ENCODE data around the gene CAMK1D. TPM values are rescaled to one million over a fixed set of nuclear protein-coding genes. Genes with fewer than 3 reads are reported as not detected.
"Not testable (repeated sequence)": the region's sequence is repeated elsewhere in the genome, so short reads cannot be mapped to it uniquely, and the experiment has no call there.

CAMK1D gene
- total RNA-seq, 4 donors from 2014 or later = 0.55 to 2.2 (median 1.5) TPM

- TF ChIP-seq CTCF (IDR thresholded peaks at IDR 0.05 in 4 of 5, conservative IDR thresholded peaks at IDR 0.05 in 1 of 5) (no peak), POLR2A (IDR thresholded peaks at IDR 0.05) (no peak)
- H3K27ac ChIP-seq = no peak overlapping the region
- DNase-seq = no peak
- no peaks in the 10 kb centered on the region for H3K4me1 ChIP-seq
- ATAC-seq = no peak
- no peaks in the 10 kb centered on the region for H3K36me3 ChIP-seq
- H3K9me3 ChIP-seq = no peaks in the 10 kb centered on the region
- H3K4me3 ChIP-seq = no peak overlapping the region
- no peaks in the 10 kb centered on the region for H3K27me3 ChIP-seq
- in situ Hi-C loops (cut with MboI; ENCODE audit: low sequenced_read_pairs in 4 of 4) (no loop called here), intact Hi-C loops (cut with DNase I; ENCODE audit: low total_unique reads) (no loop called here)
Measured at GRCh38 chr10:12434277-12434676, 84.9 kb downstream of the CAMK1D start.

- ATAC-seq; H3K27me3 ChIP-seq; DNase-seq; in situ Hi-C loops (cut with MboI; ENCODE audit: low sequenced_read_pairs in 4 of 4); H3K9me3 ChIP-seq; H3K4me3 ChIP-seq; intact Hi-C loops (cut with DNase I; ENCODE audit: low total_unique reads); H3K27ac ChIP-seq; H3K36me3 ChIP-seq; H3K4me1 ChIP-seq: not testable (repeated sequence)
Measured at GRCh38 chr10:12434677-12435076, 85.3 kb downstream of the CAMK1D start.

DNA sequence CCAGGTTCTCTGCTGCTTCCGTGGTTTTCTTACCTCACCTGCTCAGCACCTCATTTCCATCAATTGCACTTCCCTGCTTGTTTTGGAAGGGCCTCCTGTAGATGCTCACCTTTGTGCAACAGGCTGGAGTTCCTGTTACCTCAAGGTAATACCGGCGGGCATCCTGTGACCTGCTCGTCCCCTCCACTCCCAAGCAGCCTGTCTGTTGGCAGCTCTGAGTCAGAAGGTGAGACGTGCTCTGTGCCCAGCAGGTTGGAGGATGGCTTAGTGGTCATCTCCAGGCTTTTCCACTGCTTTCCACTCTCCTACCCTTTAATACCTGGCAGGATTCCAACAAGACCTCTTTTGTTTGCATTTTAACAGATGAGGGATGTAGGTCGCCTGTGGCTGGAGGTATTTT is 86.0 kb downstream of the CAMK1D start:
- TF ChIP-seq CTCF (IDR thresholded peaks at IDR 0.05 in 4 of 5, conservative IDR thresholded peaks at IDR 0.05 in 1 of 5) (no peak), POLR2A (IDR thresholded peaks at IDR 0.05) (no peak)
- in situ Hi-C loops (cut with MboI; ENCODE audit: low sequenced_read_pairs in 4 of 4) (no loop called here), intact Hi-C loops (cut with DNase I; ENCODE audit: low total_unique reads) (no loop called here)
- Histone ChIP-seq H3K27ac (no peak overlapping the region), H3K4me1 (no peaks in the 10 kb centered on the region), H3K9me3 (no peaks in the 10 kb centered on the region), H3K36me3 (no peaks in the 10 kb centered on the region), H3K27me3 (no peaks in the 10 kb centered on the region), H3K4me3 (no peak overlapping the region)
- ATAC-seq (no peak), DNase-seq (no peak)

DNA sequence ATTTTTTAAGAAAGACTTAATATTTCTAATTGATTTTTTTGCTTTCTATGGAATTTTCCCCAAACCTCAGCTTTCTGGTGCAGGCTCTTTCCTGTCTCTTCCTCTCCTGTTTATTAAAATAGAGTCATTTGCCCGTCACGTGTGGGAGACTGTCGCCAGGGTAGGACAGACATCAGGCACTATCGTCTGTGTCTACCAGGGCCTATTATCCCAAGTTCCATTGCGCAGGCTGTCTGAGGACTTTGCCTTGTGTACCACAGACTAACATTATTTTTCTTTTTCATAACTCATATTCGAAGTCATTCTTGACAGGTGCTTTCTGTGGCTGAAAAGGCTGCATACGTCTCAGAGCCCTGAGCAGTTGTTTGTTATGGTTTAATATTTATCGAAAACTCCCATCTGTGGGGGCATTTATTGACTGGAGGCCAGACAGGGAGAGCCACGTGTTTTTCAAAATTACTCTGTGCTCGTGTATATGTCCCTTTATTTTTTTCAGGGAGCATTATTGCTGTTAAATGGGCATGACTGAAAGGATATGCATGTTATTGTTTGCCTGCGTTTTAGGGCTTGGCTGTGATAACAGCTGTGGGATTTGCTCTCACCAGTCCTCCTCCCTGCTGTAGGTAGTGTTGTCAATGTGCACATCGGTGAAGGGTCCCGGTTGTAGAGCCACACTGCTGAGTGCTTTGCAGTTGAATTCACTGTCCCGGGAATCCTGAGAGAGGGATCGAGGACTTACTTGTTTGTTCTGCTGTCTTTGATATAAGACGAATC is 89.8 kb downstream of the CAMK1D start:
- Histone ChIP-seq H3K4me1 (no peaks in the 10 kb centered on the region), H3K27ac (no peak overlapping the region), H3K27me3 (no peaks in the 10 kb centered on the region), H3K4me3 (no peak overlapping the region), H3K36me3 (no peaks in the 10 kb centered on the region), H3K9me3 (no peaks in the 10 kb centered on the region)
- ATAC-seq (no peak), DNase-seq (no peak)
- intact Hi-C loops (cut with DNase I; ENCODE audit: low total_unique reads) = no loop called here
- TF ChIP-seq CTCF (IDR thresholded peaks at IDR 0.05 in 4 of 5, conservative IDR thresholded peaks at IDR 0.05 in 1 of 5) (no peak), POLR2A (IDR thresholded peaks at IDR 0.05) (no peak)
- in situ Hi-C loops (cut with MboI; ENCODE audit: low sequenced_read_pairs in 4 of 4) = no loop called here

GRCh38 chr10:12439767-12440166 is 90.4 kb downstream of the CAMK1D start:
- H3K9me3 ChIP-seq; H3K27me3 ChIP-seq; H3K4me3 ChIP-seq; in situ Hi-C loops (cut with MboI; ENCODE audit: low sequenced_read_pairs in 4 of 4); H3K27ac ChIP-seq; ATAC-seq; DNase-seq; H3K4me1 ChIP-seq; H3K36me3 ChIP-seq; intact Hi-C loops (cut with DNase I; ENCODE audit: low total_unique reads): not testable (repeated sequence)

GRCh38 chr10:12443026-12443425 is 93.7 kb downstream of the CAMK1D start:
- H3K36me3 ChIP-seq = no peaks in the 10 kb centered on the region
- no peaks in the 10 kb centered on the region for H3K27me3 ChIP-seq
- no peak overlapping the region for H3K27ac ChIP-seq
- H3K9me3 ChIP-seq = no peaks in the 10 kb centered on the region
- DNase-seq (no peak), ATAC-seq (no peak)
- H3K4me1 ChIP-seq = no peaks in the 10 kb centered on the region
- TF ChIP-seq CTCF (IDR thresholded peaks at IDR 0.05 in 4 of 5, conservative IDR thresholded peaks at IDR 0.05 in 1 of 5) = no peak
- TF ChIP-seq POLR2A (IDR thresholded peaks at IDR 0.05) = no peak
- H3K4me3 ChIP-seq = no peak overlapping the region
- in situ Hi-C loops (cut with MboI; ENCODE audit: low sequenced_read_pairs in 4 of 4) = no loop called here
- intact Hi-C loops (cut with DNase I; ENCODE audit: low total_unique reads) = no loop called here

All from gastrocnemius medialis (tissue), 4 donors.